Neural progenitor cell (in vitro differentiated cells): ENCODE measurements around the gene MROH2A.

Experiments used
- CTCF ChIP-seq: fragments of 200-600 bp; sonication (generic); IDR thresholded peaks from 2 replicates; pipeline ENCODE4 v1.5.1; 2017; ENCODE audit warnings: antibody characterized with exemption, mild to moderate bottlenecking
- EZH2 ChIP-seq: fragments of 200-600 bp; sonication (generic); IDR thresholded peaks from 2 replicates; pipeline ENCODE4 v1.6.1; 2017; ENCODE audit warnings: antibody characterized with exemption, mild to moderate bottlenecking, moderate library complexity
- EZH2phosphoT487 ChIP-seq: fragments of 200-600 bp; sonication (generic); IDR thresholded peaks from 2 replicates; pipeline ENCODE4 v1.6.1; 2017; ENCODE audit warnings: antibody characterized with exemption

DNA sequence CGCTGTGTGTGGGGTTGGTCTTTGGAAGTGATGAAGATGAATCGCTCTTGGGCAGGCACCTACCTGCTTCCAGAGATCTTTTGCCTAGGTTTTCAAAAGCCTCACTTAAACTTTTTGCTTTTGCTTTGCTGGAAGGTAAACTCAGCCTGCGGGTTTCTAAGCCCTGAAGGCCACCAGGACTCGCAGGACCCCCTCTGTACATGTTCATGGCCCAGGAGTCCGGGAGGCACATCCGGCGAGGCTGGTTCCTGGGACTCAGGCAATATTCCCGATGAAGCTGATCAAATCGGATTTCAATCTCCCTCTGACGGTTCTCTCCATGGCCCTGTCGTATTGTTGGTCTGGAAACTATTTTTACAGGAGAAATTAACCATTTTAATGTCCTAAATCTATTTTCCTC lies 63.1 kb downstream of the MROH2A start:
- no peak for TF ChIP-seq CTCF
- no peak for TF ChIP-seq EZH2phosphoT487
- no peak for TF ChIP-seq EZH2
